K562 treated with DMSO at 1 percent for 24 hours (cell line): ENCODE measurements around the gene PI4KA. TPM values are rescaled to one million over a fixed set of nuclear protein-coding genes. Genes with fewer than 3 reads are reported as not detected.

Source experiments
- total RNA-seq: library from RNA; unstranded; fragments of 300-600 nt; gene quantifications from 2 replicates; pipeline ENCODE4 v1.2.3, GENCODE V29; 2022; ENCODE audit warnings: low read depth; ENCODE audit not compliant: insufficient read depth

The PI4KA gene
- 240 and 257 TPM in 2 replicates for total RNA-seq

DNA sequence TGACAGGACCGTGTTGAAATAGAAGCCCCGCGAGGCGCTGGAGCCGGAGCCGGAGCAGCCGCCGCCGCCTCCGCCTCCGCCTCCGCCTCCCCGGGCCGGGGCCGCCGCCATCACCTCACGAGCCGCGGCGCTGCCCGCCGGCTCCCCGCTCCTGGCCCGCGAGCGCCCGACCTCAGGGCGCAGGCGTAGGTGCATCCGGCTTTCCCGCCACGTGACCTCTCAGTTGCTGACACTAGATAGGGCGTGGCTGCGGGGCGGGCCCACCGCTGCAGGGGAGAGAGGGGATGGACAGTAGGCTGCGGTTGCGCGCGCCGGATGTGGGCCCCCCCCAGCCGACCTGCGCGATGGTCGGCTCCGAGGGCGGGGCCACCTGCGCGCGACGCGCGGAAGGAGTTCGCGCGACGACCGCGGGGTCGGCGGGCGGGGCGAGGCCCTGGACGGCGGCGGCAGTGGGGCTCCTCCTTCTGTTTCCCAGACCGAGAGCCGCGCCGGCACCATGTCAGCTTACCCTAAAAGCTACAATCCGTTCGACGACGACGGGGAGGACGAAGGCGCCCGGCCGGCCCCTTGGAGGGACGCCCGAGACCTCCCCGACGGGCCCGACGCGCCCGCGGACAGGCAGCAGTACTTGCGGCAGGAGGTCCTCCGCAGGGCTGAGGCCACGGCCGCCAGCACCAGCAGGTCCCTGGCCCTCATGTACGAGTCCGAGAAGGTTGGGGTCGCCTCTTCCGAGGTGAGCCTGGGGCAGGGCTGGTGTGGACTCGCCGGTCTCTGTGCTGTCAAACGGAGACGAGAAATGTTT is at the start of gene PI4KA, which contains the start of gene SNAP29:
TSS of gene PI4KA (minus strand) at position 197 of the 802 bp plus-strand sequence. CDS start at position 111, 86 bp downstream.
TSS of gene SNAP29 (plus strand) at position 393 of the 802 bp plus-strand sequence. CDS start at position 497, 104 bp downstream.

DNA sequence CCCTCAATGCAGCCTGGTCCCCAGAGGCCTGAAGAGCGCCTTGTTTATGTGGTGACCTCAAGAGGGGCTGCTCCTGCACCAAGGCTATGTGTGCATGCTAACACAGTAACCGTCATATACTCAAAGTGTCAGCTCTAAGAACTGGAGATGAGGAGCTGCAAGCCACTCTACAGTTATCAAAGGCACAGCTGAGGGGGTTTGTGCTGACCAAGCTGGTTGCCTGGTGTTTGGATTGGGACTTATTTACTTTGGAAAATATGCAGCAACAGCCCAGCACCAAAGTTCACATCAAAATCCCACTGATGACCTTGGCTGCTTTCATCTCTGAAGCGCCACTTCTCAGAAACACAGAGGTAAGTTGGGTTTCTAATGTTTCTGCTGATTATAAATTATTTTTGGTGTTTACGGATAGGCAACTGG is 84.8 kb downstream of the PI4KA start, which contains the start of gene SERPIND1:
TSS of gene SERPIND1 (plus strand) at position 321 of the 420 bp plus-strand sequence. CDS start 5,200 bp downstream, outside the sequence.

Other genes with a start within 250 kb of the PI4KA start
- not detected in 2 replicates for gene SERPIND1, start 84.7 kb downstream of the PI4KA start, total RNA-seq
- 89.0 and 89.5 TPM in 2 replicates for gene SNAP29, start 196 bp upstream of the PI4KA start, total RNA-seq
- 155 and 159 TPM in 2 replicates for gene CRKL, start 58.6 kb upstream of the PI4KA start, total RNA-seq
- gene AIFM3, start 108.4 kb upstream of the PI4KA start, total RNA-seq, result 0.37 TPM in 1 of 2 replicates, not detected in the other
- 76.2 and 79.8 TPM in 2 replicates for gene LZTR1, start 123.5 kb upstream of the PI4KA start, total RNA-seq
- 221 and 253 TPM in 2 replicates for gene THAP7, start 143.3 kb upstream of the PI4KA start, total RNA-seq
- gene P2RX6, start 156.4 kb upstream of the PI4KA start, total RNA-seq, result 3.9 and 4.9 TPM in 2 replicates
- gene SLC7A4, start 173.8 kb upstream of the PI4KA start, total RNA-seq, result 0.29 TPM in 1 of 2 replicates, not detected in the other
- not detected in 2 replicates for gene LRRC74B, start 187.1 kb upstream of the PI4KA start, total RNA-seq